Measurements from ENCODE around the gene MAD1L1.

The MAD1L1 gene

DNA sequence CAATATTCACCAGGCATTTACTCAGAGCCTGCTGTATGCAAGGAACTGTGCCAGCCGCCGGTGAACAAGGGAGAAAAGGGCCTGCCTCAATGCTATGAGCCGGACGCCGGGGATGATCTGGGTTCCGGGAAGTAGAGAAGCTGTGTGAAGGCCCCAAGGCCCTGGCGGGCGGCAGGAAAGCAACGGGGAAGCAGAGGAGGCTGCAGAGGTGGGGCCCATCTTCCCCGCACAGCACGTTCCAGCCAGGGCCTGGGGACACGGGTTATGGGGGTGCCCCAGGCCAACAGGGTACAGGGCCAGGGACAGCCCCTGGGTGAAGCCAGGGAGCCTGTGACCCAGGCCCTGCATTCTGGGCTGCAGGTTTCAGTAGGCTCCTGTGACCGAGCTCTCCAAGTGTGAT is 179.3 kb downstream of the MAD1L1 start:
- no peak for DNase-seq

DNA sequence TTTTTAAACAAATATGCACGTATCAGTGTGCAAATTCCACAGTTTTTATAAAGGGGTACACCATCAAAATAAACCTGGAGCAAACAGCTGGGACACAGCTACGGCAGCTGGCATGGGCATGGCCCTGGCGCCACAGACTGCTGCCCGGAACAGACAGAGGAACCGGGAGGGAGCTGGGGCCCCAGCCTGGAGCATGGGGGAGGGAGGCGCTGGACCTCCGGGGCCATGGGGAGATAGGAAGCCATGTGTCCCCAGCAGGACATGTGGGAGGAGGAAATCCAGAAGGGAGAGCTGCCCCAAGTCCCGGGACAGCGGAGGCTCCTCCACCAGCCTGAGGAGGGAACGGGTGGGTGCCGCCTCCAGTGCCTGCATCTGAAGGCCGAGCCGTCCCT is 180.1 kb downstream of the MAD1L1 start:
- DNase-seq: no peak

DNA sequence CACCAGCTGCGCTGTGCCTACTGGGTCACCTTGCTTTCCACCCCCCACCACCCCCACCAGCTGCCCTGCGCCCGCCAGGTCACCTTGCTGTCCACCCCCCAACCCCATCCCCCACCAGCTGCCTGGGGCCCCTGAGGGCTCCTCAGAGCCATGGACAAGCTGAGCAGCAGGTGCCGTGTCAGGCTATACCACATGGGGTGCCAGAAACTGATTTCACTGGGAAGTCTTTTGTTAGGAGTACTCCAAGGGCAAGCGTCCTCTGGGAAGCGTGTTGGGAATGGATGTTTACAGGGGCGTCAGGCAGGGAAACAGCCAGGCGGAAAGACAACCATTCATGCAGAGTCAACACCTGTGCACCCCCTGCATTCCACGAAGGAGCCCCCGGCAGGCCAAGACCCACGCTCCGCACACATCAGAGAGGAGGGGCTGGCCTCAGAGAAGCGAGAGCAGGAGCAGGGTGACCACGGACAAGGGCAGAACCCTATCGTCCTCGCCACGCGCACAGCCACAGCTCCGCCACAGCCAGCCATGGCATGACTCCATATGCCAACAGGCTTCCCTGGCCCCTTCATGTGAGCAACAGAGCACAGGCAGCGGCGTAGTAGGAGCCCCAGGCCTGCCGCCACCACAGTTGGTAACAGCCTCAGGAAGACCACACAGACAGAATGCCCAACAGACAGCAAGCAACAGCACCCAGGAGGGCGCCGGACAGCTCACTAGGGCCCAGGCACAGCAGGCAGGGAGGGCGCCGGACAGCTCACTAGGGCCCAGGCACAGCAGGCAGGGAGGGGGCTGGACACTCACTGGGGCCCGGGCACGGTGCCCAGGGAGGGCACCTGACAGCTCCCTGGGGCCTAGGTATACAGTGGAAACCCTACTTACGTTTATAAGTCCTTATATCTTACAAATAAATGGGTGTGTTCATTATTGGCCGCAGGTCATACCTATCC is 180.8 kb downstream of the MAD1L1 start:
- no peak for DNase-seq

- no peak for DNase-seq
Measured at GRCh38 chr7:2050511-2050866, 182.3 kb downstream of the MAD1L1 start.

GRCh38 chr7:2049782-2050510 is 182.8 kb downstream of the MAD1L1 start:
- DNase-seq: no peak

DNA sequence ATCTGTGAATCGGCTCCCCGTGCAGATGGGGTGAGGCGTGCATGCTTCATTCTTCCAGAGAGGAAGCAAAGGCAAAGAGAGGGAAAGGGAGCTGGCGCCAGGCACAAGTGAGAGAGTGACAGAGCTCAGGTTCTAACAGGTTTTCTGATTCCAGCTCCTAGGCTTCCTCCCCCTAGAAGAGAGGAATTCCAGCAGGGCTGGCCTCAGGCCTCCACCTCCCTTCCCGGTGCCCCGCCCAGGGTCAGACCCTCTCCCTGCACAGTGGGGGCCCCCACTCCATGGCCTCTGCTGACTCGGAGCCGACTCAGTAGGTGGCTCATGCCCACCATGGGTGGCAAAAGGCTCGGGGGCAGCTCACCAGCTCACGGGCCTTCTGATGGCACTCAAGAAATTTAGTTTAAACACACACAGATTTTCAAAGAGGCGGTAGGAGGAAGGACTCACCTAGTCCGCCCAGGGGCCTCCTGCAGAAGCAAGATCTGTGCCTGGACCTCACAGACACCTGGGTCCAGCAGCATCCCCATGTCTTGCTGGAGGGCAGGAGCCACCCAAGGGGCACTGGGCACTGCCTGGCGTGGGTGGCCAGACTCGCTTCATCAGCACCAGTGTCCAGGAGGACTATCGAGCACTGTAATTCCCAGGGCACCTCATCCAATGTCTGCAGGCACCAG is 183.5 kb downstream of the MAD1L1 start:
- DNase-seq: no peak

GRCh38 chr7:2048531-2048930 is 184.2 kb downstream of the MAD1L1 start:
- DNase-seq: no peak

- DNase-seq: no peak
Measured at GRCh38 chr7:2048006-2048405, 184.7 kb downstream of the MAD1L1 start.

GRCh38 chr7:2046581-2047565 is 185.9 kb downstream of the MAD1L1 start:
- DNase-seq: no peak

- no peak for DNase-seq
Measured at GRCh38 chr7:2045559-2046405, 187.0 kb downstream of the MAD1L1 start.

DNA sequence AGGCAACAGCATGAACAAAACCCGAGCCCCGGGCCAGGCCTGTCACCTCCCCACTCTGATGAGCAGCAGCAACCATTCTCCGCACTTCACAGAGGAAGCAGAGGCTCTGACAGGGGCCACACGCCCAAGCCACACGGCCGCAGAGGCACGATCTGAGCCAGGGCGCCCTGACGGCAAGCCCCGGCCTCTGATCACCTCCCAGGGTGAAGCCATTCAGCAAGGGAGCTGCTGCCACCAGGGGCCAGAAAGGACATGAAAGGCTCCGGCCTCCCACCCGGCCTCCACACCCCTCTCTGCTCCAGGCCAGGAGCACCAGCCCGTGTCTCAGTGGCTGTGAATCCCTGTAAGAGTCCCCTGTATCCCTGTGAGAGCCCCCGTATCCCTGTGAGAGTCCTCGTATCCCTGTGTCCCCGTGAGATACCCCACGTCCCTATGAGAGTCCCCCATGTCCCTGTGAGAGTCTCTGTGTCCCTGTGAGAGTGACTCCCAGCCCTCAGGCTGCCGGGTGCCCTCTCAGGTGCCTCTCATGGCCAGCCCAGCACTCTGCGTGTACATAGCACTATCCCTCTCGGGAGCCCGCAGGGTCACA is 187.8 kb downstream of the MAD1L1 start:
- no peak for DNase-seq

GRCh38 chr7:2044311-2044882 is 188.3 kb downstream of the MAD1L1 start:
- DNase-seq: no peak

DNA sequence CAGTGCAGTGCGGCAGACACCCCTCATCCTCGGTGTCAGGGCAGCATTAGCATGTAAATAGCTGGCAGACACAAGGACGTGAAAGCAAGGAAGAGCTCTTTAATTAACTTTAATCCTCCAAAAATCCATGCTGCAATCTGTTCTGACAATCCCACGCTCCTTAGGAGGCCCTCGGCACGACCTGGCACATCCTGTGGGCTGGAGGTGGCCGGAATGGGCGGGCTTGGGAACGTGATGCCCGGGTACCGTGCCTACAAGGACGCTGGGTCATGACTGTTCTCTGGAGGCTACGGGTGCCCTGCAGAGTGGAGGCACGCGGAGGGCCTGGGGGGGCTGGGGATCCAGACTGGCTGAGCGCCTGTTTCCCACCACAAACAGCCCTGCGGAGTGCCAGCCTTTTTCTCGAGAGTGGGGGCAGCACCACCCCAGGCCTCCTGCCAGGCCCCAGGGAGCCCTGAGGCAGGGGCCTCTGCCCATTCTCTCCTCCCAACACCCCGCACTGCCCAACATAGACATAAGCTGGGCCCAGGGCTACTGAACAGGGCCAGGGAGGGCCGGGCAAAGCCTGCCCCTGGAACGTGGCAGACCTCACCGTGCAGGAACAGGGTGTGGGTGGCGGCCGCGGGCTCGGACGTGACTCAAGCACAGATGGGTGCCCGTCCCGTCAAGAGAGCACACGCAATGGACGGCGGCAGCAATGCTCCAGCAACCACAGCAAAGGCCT is 189.3 kb downstream of the MAD1L1 start:
- DNase-seq: no peak

- no peak for DNase-seq
Measured at GRCh38 chr7:2042650-2043049, 190.1 kb downstream of the MAD1L1 start.

- no peak for DNase-seq
Measured at GRCh38 chr7:2041496-2042367, 191.0 kb downstream of the MAD1L1 start.

- no peak for DNase-seq
Measured at GRCh38 chr7:2040893-2041270, 191.9 kb downstream of the MAD1L1 start.

GRCh38 chr7:2040201-2040892 is 192.4 kb downstream of the MAD1L1 start:
- no peak for DNase-seq

Data from activated CD4-positive, alpha-beta T cell treated with anti-CD3 and anti-CD28 coated beads, Interleukin-2, Interleukin-6, amounts not matched to agents 100 ng/mL and 50 ng/mL, durations not matched to agents 16 hours and 8 hours (primary cell).